Mammary epithelial cell (primary cell): Measurements from ENCODE around the gene MAP4K4.

Experiments used
- EZH2 ChIP-seq: IDR thresholded peaks from 2 replicates; pipeline ENCODE4 v1.6.1; 2012; ENCODE audit warnings: low read length, inconsistent platforms, borderline replicate concordance
- TF ChIP-seq, protein P1 (sequence below), 2 donors: IDR thresholded peaks in 1 of 2; conservative IDR thresholded peaks in 1 of 2; 2 replicates each; pipeline ENCODE4 v1.5.1; 2011 to 2012; ENCODE audit warnings: inconsistent platforms in 2 of 2, low read length in 2 of 2, mild to moderate bottlenecking in 2 of 2, control low read depth in 1 of 2, low read depth in 1 of 2; ENCODE audit not compliant: insufficient read depth in 1 of 2; ENCODE audit errors: extremely low read depth in 1 of 2

DNA sequence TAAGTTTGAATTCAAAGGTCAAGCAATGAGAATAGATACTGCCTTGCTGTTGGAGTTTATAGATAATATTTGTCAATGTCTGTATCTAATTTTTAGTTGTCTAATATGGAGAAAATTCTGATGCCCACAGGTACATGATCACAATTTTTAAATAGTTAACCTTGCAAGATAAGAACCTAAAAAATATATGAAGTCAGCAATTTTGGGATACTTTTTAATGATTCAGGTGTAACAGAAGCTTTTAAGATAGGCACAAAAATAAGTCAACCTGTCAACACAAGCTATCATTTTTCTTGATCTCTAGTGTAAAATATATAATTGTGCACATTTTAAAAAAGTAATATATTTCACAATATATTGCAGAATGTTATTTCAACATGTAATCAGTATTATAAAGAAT, 201.8 kb downstream of the MAP4K4 start:
- TF ChIP-seq, protein P1, sequence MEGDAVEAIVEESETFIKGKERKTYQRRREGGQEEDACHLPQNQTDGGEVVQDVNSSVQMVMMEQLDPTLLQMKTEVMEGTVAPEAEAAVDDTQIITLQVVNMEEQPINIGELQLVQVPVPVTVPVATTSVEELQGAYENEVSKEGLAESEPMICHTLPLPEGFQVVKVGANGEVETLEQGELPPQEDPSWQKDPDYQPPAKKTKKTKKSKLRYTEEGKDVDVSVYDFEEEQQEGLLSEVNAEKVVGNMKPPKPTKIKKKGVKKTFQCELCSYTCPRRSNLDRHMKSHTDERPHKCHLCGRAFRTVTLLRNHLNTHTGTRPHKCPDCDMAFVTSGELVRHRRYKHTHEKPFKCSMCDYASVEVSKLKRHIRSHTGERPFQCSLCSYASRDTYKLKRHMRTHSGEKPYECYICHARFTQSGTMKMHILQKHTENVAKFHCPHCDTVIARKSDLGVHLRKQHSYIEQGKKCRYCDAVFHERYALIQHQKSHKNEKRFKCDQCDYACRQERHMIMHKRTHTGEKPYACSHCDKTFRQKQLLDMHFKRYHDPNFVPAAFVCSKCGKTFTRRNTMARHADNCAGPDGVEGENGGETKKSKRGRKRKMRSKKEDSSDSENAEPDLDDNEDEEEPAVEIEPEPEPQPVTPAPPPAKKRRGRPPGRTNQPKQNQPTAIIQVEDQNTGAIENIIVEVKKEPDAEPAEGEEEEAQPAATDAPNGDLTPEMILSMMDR (conservative IDR thresholded peaks at IDR 0.05 in 1 of 2, IDR thresholded peaks at IDR 0.05 in 1 of 2; ENCODE audit: extremely low read depth in 1 of 2, insufficient read depth in 1 of 2, low read depth in 1 of 2, low read length in 2 of 2) = no peak
- no peak for TF ChIP-seq EZH2
